H1 (cell line): ENCODE results near the gene ACKR1. TPM values are rescaled to one million over a fixed set of nuclear protein-coding genes. Genes with fewer than 3 reads are reported as not detected.

Source experiments
- CTCF ChIA-PET: fragments of 300-600 bp; sonication (Branson Sonifier 250); formaldehyde crosslinking; loops from one replicate; lab custom pipeline; 2021; ENCODE audit not compliant: partially characterized antibody; lab: Charles Lee
- POLR2A ChIA-PET: fragments of 300-600 bp; sonication (Branson Sonifier 250); formaldehyde crosslinking; loops from one replicate; lab custom pipeline; 2021; ENCODE audit warnings: inconsistent platforms; ENCODE audit not compliant: partially characterized antibody; lab: Charles Lee
- DNase-seq, 2 experiments: peaks; one replicate each; pipeline versions ENCODE4 v3.0.0 to v3.0.0-alpha.2; 2010 to 2022; ENCODE audit warnings: low spot score in 2 of 2, low read depth in 1 of 2, mixed read lengths in 1 of 2
- FAIRE-seq: peaks from 2 replicates; lab custom pipeline; 2011; peaks lifted over from hg19 to GRCh38; lab: Jason Lieb, UNC
- H2AFZ ChIP-seq: 2 replicates; pipeline ENCODE4 v1.8.1; 2012; ENCODE audit warnings: low read length, inconsistent platforms
- H2AK5ac ChIP-seq: 2 replicates; pipeline ENCODE4 v1.6.1; 2013; ENCODE audit warnings: low read depth, low read length
- H2BK120ac ChIP-seq: replicated peaks from 2 replicates; pipeline ENCODE3; 2013; ENCODE audit warnings: low read depth, low read length, inconsistent platforms
- H2BK12ac ChIP-seq: 2 replicates; pipeline ENCODE4 v1.6.1; 2013; ENCODE audit warnings: low read depth, low read length
- H2BK15ac ChIP-seq: 2 replicates; pipeline ENCODE4 v1.6.1; 2013; ENCODE audit warnings: low read length
- H2BK20ac ChIP-seq: 2 replicates; pipeline ENCODE4 v1.6.1; 2013; ENCODE audit warnings: low read length
- H2BK5ac ChIP-seq: 2 replicates; pipeline ENCODE4 v1.6.1; 2013; ENCODE audit warnings: low read depth, low read length
- H3K14ac ChIP-seq: 2 replicates; pipeline ENCODE4 v1.6.1; 2013; ENCODE audit warnings: inconsistent platforms; ENCODE audit not compliant: insufficient read length
- H3K18ac ChIP-seq: 2 replicates; pipeline ENCODE4 v1.6.1; 2013; ENCODE audit warnings: low read length; ENCODE audit errors: extremely low read depth
- H3K23ac ChIP-seq: 2 replicates; pipeline ENCODE4 v1.6.1; 2013; ENCODE audit warnings: inconsistent platforms; ENCODE audit not compliant: insufficient read length
- H3K23me2 ChIP-seq: 2 replicates; pipeline ENCODE4 v1.6.1; 2013; ENCODE audit warnings: low read depth, low read length
- H3K27ac ChIP-seq: 2 replicates; pipeline ENCODE4 v1.6.1; 2011; ENCODE audit warnings: low read depth, low read length, inconsistent platforms
- H3K27me3 ChIP-seq, 4 experiments: replicated peaks in 1 of 4; 1 replicate in 1 of 4; 2 replicates in 3 of 4; pipeline versions ENCODE4 v1.6.1 to v1.8.1; 2011 to 2013; ENCODE audit warnings: low read length in 3 of 4, mild to moderate bottlenecking in 3 of 4, inconsistent platforms in 2 of 4, mixed read lengths in 2 of 4, moderate library complexity in 1 of 4; ENCODE audit not compliant: control insufficient read depth in 3 of 4, insufficient read depth in 3 of 4; ENCODE audit errors: extremely low read depth in 1 of 4
- H3K36me3 ChIP-seq, 4 experiments: 2 replicates each; pipeline versions ENCODE4 v1.6.1 to v1.8.1; 2011 to 2013; ENCODE audit warnings: mild to moderate bottlenecking in 4 of 4, low read length in 3 of 4, moderate library complexity in 2 of 4, control low read depth in 1 of 4, inconsistent platforms in 1 of 4; ENCODE audit not compliant: insufficient read depth in 4 of 4, control insufficient read depth in 2 of 4
- H3K4ac ChIP-seq: replicated peaks from 2 replicates; pipeline ENCODE3; 2013; ENCODE audit warnings: low read length, low read depth, mixed read lengths, inconsistent platforms; ENCODE audit not compliant: insufficient read length
- H3K4me1 ChIP-seq, 4 experiments: replicated peaks in 1 of 4; 1 replicate in 1 of 4; 2 replicates in 3 of 4; pipeline versions ENCODE4 v1.6.1 to v1.8.1; 2011 to 2013; ENCODE audit warnings: low read length in 3 of 4, inconsistent platforms in 2 of 4, mixed read lengths in 1 of 4; ENCODE audit not compliant: insufficient read depth in 4 of 4, control insufficient read depth in 3 of 4
- H3K4me2 ChIP-seq, 2 experiments: 2 replicates each; pipeline versions ENCODE4 v1.6.1 to v1.8.1; 2011 to 2013; ENCODE audit warnings: low read depth in 2 of 2, low read length in 2 of 2, control low read depth in 1 of 2, inconsistent platforms in 1 of 2, mild to moderate bottlenecking in 1 of 2; ENCODE audit not compliant: insufficient read depth in 1 of 2
- H3K4me3 ChIP-seq, 4 experiments: fragments of 200-600, 300-600 bp in 1 of 4; sonication (generic), shearing (Covaris generic), sonication (Bioruptor Twin) in 1 of 4; 2 replicates each; pipeline versions ENCODE4 v1.5.1 to v1.8.1; 2011 to 2016; ENCODE audit warnings: low read length in 4 of 4, low read depth in 3 of 4, control low read depth in 2 of 4, inconsistent platforms in 2 of 4, mild to moderate bottlenecking in 2 of 4, mixed read lengths in 1 of 4, moderate library complexity in 1 of 4; ENCODE audit not compliant: insufficient read depth in 2 of 4; ENCODE audit errors: extremely low read depth in 1 of 4
- H3K56ac ChIP-seq: replicated peaks from 2 replicates; pipeline ENCODE3; 2013; ENCODE audit warnings: low read depth, mild to moderate bottlenecking, mixed read lengths, low read length, inconsistent platforms; ENCODE audit not compliant: insufficient read length
- H3K79me1 ChIP-seq: 2 replicates; pipeline ENCODE4 v1.6.1; 2013; ENCODE audit warnings: low read depth, low read length, control low read depth
- H3K79me2 ChIP-seq, 2 experiments: 2 replicates each; pipeline versions ENCODE4 v1.6.1 to v1.8.1; 2012 to 2013; ENCODE audit warnings: low read length in 2 of 2, mild to moderate bottlenecking in 2 of 2, inconsistent platforms in 1 of 2; ENCODE audit not compliant: insufficient read depth in 2 of 2, control insufficient read depth in 1 of 2
- H3K9ac ChIP-seq, 4 experiments: replicated peaks in 1 of 4; 1 replicate in 1 of 4; 2 replicates in 3 of 4; pipeline versions ENCODE4 v1.6.1 to v1.8.1; 2011 to 2013; ENCODE audit warnings: low read depth in 3 of 4, low read length in 3 of 4, control low read depth in 2 of 4, mild to moderate bottlenecking in 2 of 4, moderate library complexity in 2 of 4, inconsistent platforms in 1 of 4; ENCODE audit errors: extremely low read depth in 1 of 4
- H3K9me3 ChIP-seq, 2 experiments: 2 replicates each; pipeline versions ENCODE4 v1.6.1 to v1.8.1; 2012 to 2013; ENCODE audit warnings: mild to moderate bottlenecking in 2 of 2, moderate library complexity in 2 of 2, control low read depth in 1 of 2, inconsistent platforms in 1 of 2, low read depth in 1 of 2, low read length in 1 of 2, mixed read lengths in 1 of 2; ENCODE audit not compliant: insufficient read depth in 2 of 2
- H4K20me1 ChIP-seq, 2 experiments: replicated peaks in 1 of 2; 2 replicates each; pipeline versions ENCODE3 to v1.8.1; 2011 to 2013; ENCODE audit warnings: inconsistent platforms in 2 of 2, low read length in 2 of 2, mild to moderate bottlenecking in 1 of 2; ENCODE audit not compliant: insufficient read depth in 2 of 2, control insufficient read depth in 1 of 2
- H4K5ac ChIP-seq: 2 replicates; pipeline ENCODE4 v1.6.1; 2013; ENCODE audit warnings: low read length, low read depth, mixed read lengths, inconsistent platforms; ENCODE audit not compliant: insufficient read length
- H4K8ac ChIP-seq: 2 replicates; pipeline ENCODE4 v1.8.0; 2013; ENCODE audit warnings: mild to moderate bottlenecking, moderate library complexity, low read length, inconsistent platforms; ENCODE audit not compliant: insufficient read depth; ENCODE audit errors: extremely low read depth
- H4K91ac ChIP-seq: replicated peaks from 2 replicates; pipeline ENCODE3; 2013; ENCODE audit warnings: low read length, mixed read lengths, inconsistent platforms; ENCODE audit not compliant: insufficient read length
- BCL11A ChIP-seq, 2 experiments: IDR thresholded peaks; one replicate each; pipeline ENCODE4 v1.6.1; 2011; ENCODE audit warnings: low read depth in 2 of 2, low read length in 2 of 2, mild to moderate bottlenecking in 2 of 2
- CBX8 ChIP-seq: fragments of 300-800, 300-1000 bp; sonication (generic); IDR thresholded peaks from 2 replicates; pipeline ENCODE4 v1.7.1; 2016; ENCODE audit warnings: low read depth, low read length, borderline replicate concordance
- CEBPB ChIP-seq: IDR thresholded peaks from 2 replicates; pipeline ENCODE4 v1.6.1; 2012; ENCODE audit warnings: low read depth, low read length
- CHD1 ChIP-seq: IDR thresholded peaks from 2 replicates; pipeline ENCODE4 v1.6.1; 2012; ENCODE audit warnings: low read depth, low read length, improper control_type of control experiment
- CREB1 ChIP-seq: IDR thresholded peaks from 2 replicates; pipeline ENCODE4 v1.6.1; 2012; ENCODE audit warnings: inconsistent platforms
- GABPA ChIP-seq: IDR thresholded peaks from 2 replicates; pipeline ENCODE4 v1.6.1; 2011; ENCODE audit warnings: mild to moderate bottlenecking, low read length, moderate library complexity, borderline replicate concordance; ENCODE audit not compliant: insufficient read depth
- KDM1A ChIP-seq: fragments of 200-600, 300-600 bp; sonication (generic); IDR thresholded peaks from 2 replicates; pipeline ENCODE4 v1.7.1; 2016; ENCODE audit warnings: mild to moderate bottlenecking, low read length, borderline replicate concordance
- PHF8 ChIP-seq: fragments of 200-600 bp; sonication (generic); conservative IDR thresholded peaks from 2 replicates; pipeline ENCODE4 v1.7.1; 2012; ENCODE audit warnings: low read depth, mild to moderate bottlenecking, inconsistent platforms, low read length, moderate library complexity
- RBBP5 ChIP-seq: IDR thresholded peaks from 2 replicates; pipeline ENCODE4 v1.7.1; 2012; ENCODE audit warnings: low read depth, mild to moderate bottlenecking, inconsistent platforms, low read length, moderate library complexity, borderline replicate concordance
- SIN3A ChIP-seq, 2 experiments: IDR thresholded peaks in 1 of 2; conservative IDR thresholded peaks in 1 of 2; 2 replicates each; pipeline ENCODE4 v1.6.1; 2011 to 2012; ENCODE audit warnings: low read length in 2 of 2, improper control_type of control experiment in 1 of 2, low read depth in 1 of 2, mild to moderate bottlenecking in 1 of 2
- SP4 ChIP-seq: IDR thresholded peaks from 2 replicates; pipeline ENCODE4 v1.6.1; 2012; ENCODE audit warnings: low read length, inconsistent platforms
- TEAD4 ChIP-seq: IDR thresholded peaks from 2 replicates; pipeline ENCODE4 v1.6.1; 2012; ENCODE audit warnings: low read depth, low read length, inconsistent platforms, mixed read lengths
- WGBS, 2 experiments: shearing (Covaris generic) in 1 of 2; methylation state at CpG; one replicate each; pipeline versions ENCODE4 v1.1.6 to v1.1.7; 2013 to 2015; ENCODE audit warnings: low lambda C conversion rate in 2 of 2, mixed read lengths in 2 of 2, inconsistent platforms in 1 of 2, low coverage in 1 of 2, missing lambda C conversion rate in 1 of 2; ENCODE audit not compliant: insufficient replicate concordance in 2 of 2, insufficient coverage in 1 of 2, insufficient read length in 1 of 2; ENCODE audit errors: extremely low coverage in 1 of 2, missing lambda C conversion rate in 1 of 2; 5-methylcytosine and 5-hydroxymethylcytosine counted together
- polyA plus RNA-seq, 7 experiments: library from polyadenylated mRNA; depleted of rRNA in 3 of 7; stranded (reverse) in 5 of 7; unstranded in 2 of 7; fragments of >200 nt in 5 of 7; fragments of 200-250 nt in 2 of 7; gene quantifications; 1 replicate in 5 of 7; 2 replicates in 1 of 7; 4 replicates in 1 of 7; pipeline versions ENCODE4 v1.2.1 to v1.2.3, GENCODE V29; 2011 to 2013; ENCODE audit warnings: missing spikeins in 2 of 7, mixed read lengths in 2 of 7
- total RNA-seq: library from RNA; stranded (reverse); fragmentation: NEBNext Ultra II Directional; extraction: Animal tissue kit (Norgen Biotek cat#: 25700); gene quantifications from 2 replicates; pipeline ENCODE4 v1.2.1, GENCODE V29; 2021
- TF ChIP-seq, protein P1 (sequence below): IDR thresholded peaks from 2 replicates; pipeline ENCODE4 v1.6.1; 2012; ENCODE audit warnings: inconsistent platforms

The ACKR1 gene
- total and polyA plus RNA-seq, 2 of the 8 experiments (the other 6 are each of a cell fraction or from before 2014, with no cell fraction given): 0.61 to 1.00 TPM

DNA sequence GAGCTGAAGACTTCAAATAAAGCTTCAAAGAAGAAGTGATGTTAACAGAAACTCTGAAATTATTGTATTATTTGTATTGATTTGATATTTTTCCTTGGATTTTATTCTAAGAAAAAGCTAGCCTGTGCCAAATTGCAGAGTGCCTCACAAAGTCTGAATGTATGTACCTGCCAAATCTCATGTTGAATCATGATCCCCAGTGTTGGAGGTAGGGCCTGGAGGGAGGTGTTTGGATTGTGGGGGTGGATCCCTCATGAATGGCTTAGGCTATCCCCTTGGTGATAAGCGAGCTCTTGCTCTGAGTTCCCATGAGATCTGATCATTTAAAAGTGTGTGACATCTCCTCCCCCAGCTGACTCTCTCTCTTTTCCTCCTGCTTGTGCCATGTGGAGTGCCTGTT, 43.6 kb downstream of the ACKR1 start:
- H2AFZ ChIP-seq: no peak overlapping the region
- no peaks in the 10 kb centered on the region for H3K79me2 ChIP-seq
- FAIRE-seq (no peak), DNase-seq (no peak)
- peaks cover 17 to 27% of the 10 kb centered on the region in 2 experiments; a peak in 2 of 4 replicates for H3K9me3 ChIP-seq
- no peak overlapping the region for H3K4me3 ChIP-seq
- H3K23me2 ChIP-seq: no peaks in the 10 kb centered on the region
- no peak for TF ChIP-seq CREB1
- TF ChIP-seq CBX8: no peak
- TF ChIP-seq SP4: no peak
- TF ChIP-seq SIN3A (conservative IDR thresholded peaks at IDR 0.05 in 1 of 2, IDR thresholded peaks at IDR 0.05 in 1 of 2; ENCODE audit: low read depth in 1 of 2, low read length in 2 of 2): no peak
- TF ChIP-seq RBBP5: no peak
- TF ChIP-seq TEAD4: no peak
- no peak for TF ChIP-seq PHF8
- TF ChIP-seq, protein P1, sequence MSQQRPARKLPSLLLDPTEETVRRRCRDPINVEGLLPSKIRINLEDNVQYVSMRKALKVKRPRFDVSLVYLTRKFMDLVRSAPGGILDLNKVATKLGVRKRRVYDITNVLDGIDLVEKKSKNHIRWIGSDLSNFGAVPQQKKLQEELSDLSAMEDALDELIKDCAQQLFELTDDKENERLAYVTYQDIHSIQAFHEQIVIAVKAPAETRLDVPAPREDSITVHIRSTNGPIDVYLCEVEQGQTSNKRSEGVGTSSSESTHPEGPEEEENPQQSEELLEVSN: no peak
- no peak for TF ChIP-seq BCL11A (IDR thresholded peaks at IDR 0.05; ENCODE audit: low read depth in 2 of 2, low read length in 2 of 2)
- no peak for TF ChIP-seq KDM1A
- no peak for TF ChIP-seq GABPA
- no peak for TF ChIP-seq CHD1
- no peak for TF ChIP-seq CEBPB
- no peak overlapping the region for H3K14ac ChIP-seq
- ChIA-PET POLR2A (no interaction called here), CTCF (no interaction called here)
- no peaks in the 10 kb centered on the region for H3K79me1 ChIP-seq
- no peak overlapping the region for H3K23ac ChIP-seq
- H3K18ac ChIP-seq: no peak overlapping the region
- H2AK5ac ChIP-seq: no peak overlapping the region
- no peak overlapping the region for H3K9ac ChIP-seq
- no peak overlapping the region for H2BK20ac ChIP-seq
- no peak overlapping the region for H2BK5ac ChIP-seq
- H3K4me1 ChIP-seq: no peaks in the 10 kb centered on the region
- H4K5ac ChIP-seq: no peak overlapping the region
- no peak overlapping the region for H3K4me2 ChIP-seq
- no peak overlapping the region for H4K8ac ChIP-seq
- 0 out of 8 replicates have a peak, but pooled peaks cover 0 to 2% (median 0%) of the 10 kb centered on the region in 4 experiments for H3K36me3 ChIP-seq
- no peak overlapping the region for H3K56ac ChIP-seq
- H3K27me3 ChIP-seq: no peaks in the 10 kb centered on the region
- no peak overlapping the region for H2BK15ac ChIP-seq
- WGBS, 2 experiments: 75% methylated on average over 1 of the region's 1 CpG; no CpG with 5 or more reads in 1 of the 2 experiments
- H3K4ac ChIP-seq: no peak overlapping the region
- no peak overlapping the region for H2BK12ac ChIP-seq
- no peak overlapping the region for H2BK120ac ChIP-seq
- H3K27ac ChIP-seq: no peak overlapping the region
- no peaks in the 10 kb centered on the region for H4K20me1 ChIP-seq
- H4K91ac ChIP-seq: no peak overlapping the region
